ENCODE results near the gene VHLL.

The VHLL gene

GRCh38 chr1:156249593-156249992, 49.5 kb downstream of the VHLL start:
- no peak for DNase-seq

All from CD4-positive, alpha-beta T cell treated with Interleukin-12 subunit alpha and Interleukin-12 subunit beta, for 1 hour (primary cell).